H1 (cell line): Measurements from ENCODE around the gene HLA-DMB. TPM values are rescaled to one million over a fixed set of nuclear protein-coding genes. Genes with fewer than 3 reads are reported as not detected.

ENCODE experiments used
- CTCF ChIA-PET: fragments of 300-600 bp; sonication (Branson Sonifier 250); formaldehyde crosslinking; loops from one replicate; lab custom pipeline; 2021; ENCODE audit not compliant: partially characterized antibody; lab: Charles Lee
- POLR2A ChIA-PET: fragments of 300-600 bp; sonication (Branson Sonifier 250); formaldehyde crosslinking; loops from one replicate; lab custom pipeline; 2021; ENCODE audit warnings: inconsistent platforms; ENCODE audit not compliant: partially characterized antibody; lab: Charles Lee
- DNase-seq, 2 experiments: peaks; one replicate each; pipeline versions ENCODE4 v3.0.0 to v3.0.0-alpha.2; 2010 to 2022; ENCODE audit warnings: low spot score in 2 of 2, low read depth in 1 of 2, mixed read lengths in 1 of 2
- FAIRE-seq: peaks from 2 replicates; lab custom pipeline; 2011; peaks lifted over from hg19 to GRCh38; lab: Jason Lieb, UNC
- H2AFZ ChIP-seq: 2 replicates; pipeline ENCODE4 v1.8.1; 2012; ENCODE audit warnings: low read length, inconsistent platforms
- H2AK5ac ChIP-seq: 2 replicates; pipeline ENCODE4 v1.6.1; 2013; ENCODE audit warnings: low read depth, low read length
- H2BK120ac ChIP-seq: replicated peaks from 2 replicates; pipeline ENCODE3; 2013; ENCODE audit warnings: low read depth, low read length, inconsistent platforms
- H2BK12ac ChIP-seq: 2 replicates; pipeline ENCODE4 v1.6.1; 2013; ENCODE audit warnings: low read depth, low read length
- H2BK15ac ChIP-seq: 2 replicates; pipeline ENCODE4 v1.6.1; 2013; ENCODE audit warnings: low read length
- H2BK20ac ChIP-seq: 2 replicates; pipeline ENCODE4 v1.6.1; 2013; ENCODE audit warnings: low read length
- H2BK5ac ChIP-seq: 2 replicates; pipeline ENCODE4 v1.6.1; 2013; ENCODE audit warnings: low read depth, low read length
- H3K14ac ChIP-seq: 2 replicates; pipeline ENCODE4 v1.6.1; 2013; ENCODE audit warnings: inconsistent platforms; ENCODE audit not compliant: insufficient read length
- H3K18ac ChIP-seq: 2 replicates; pipeline ENCODE4 v1.6.1; 2013; ENCODE audit warnings: low read length; ENCODE audit errors: extremely low read depth
- H3K23ac ChIP-seq: 2 replicates; pipeline ENCODE4 v1.6.1; 2013; ENCODE audit warnings: inconsistent platforms; ENCODE audit not compliant: insufficient read length
- H3K23me2 ChIP-seq: 2 replicates; pipeline ENCODE4 v1.6.1; 2013; ENCODE audit warnings: low read depth, low read length
- H3K27ac ChIP-seq: 2 replicates; pipeline ENCODE4 v1.6.1; 2011; ENCODE audit warnings: low read depth, low read length, inconsistent platforms
- H3K27me3 ChIP-seq, 4 experiments: replicated peaks in 1 of 4; 1 replicate in 1 of 4; 2 replicates in 3 of 4; pipeline versions ENCODE4 v1.6.1 to v1.8.1; 2011 to 2013; ENCODE audit warnings: low read length in 3 of 4, mild to moderate bottlenecking in 3 of 4, inconsistent platforms in 2 of 4, mixed read lengths in 2 of 4, moderate library complexity in 1 of 4; ENCODE audit not compliant: control insufficient read depth in 3 of 4, insufficient read depth in 3 of 4; ENCODE audit errors: extremely low read depth in 1 of 4
- H3K36me3 ChIP-seq, 4 experiments: 2 replicates each; pipeline versions ENCODE4 v1.6.1 to v1.8.1; 2011 to 2013; ENCODE audit warnings: mild to moderate bottlenecking in 4 of 4, low read length in 3 of 4, moderate library complexity in 2 of 4, control low read depth in 1 of 4, inconsistent platforms in 1 of 4; ENCODE audit not compliant: insufficient read depth in 4 of 4, control insufficient read depth in 2 of 4
- H3K4ac ChIP-seq: replicated peaks from 2 replicates; pipeline ENCODE3; 2013; ENCODE audit warnings: low read length, low read depth, mixed read lengths, inconsistent platforms; ENCODE audit not compliant: insufficient read length
- H3K4me1 ChIP-seq, 4 experiments: replicated peaks in 1 of 4; 1 replicate in 1 of 4; 2 replicates in 3 of 4; pipeline versions ENCODE4 v1.6.1 to v1.8.1; 2011 to 2013; ENCODE audit warnings: low read length in 3 of 4, inconsistent platforms in 2 of 4, mixed read lengths in 1 of 4; ENCODE audit not compliant: insufficient read depth in 4 of 4, control insufficient read depth in 3 of 4
- H3K4me2 ChIP-seq, 2 experiments: 2 replicates each; pipeline versions ENCODE4 v1.6.1 to v1.8.1; 2011 to 2013; ENCODE audit warnings: low read depth in 2 of 2, low read length in 2 of 2, control low read depth in 1 of 2, inconsistent platforms in 1 of 2, mild to moderate bottlenecking in 1 of 2; ENCODE audit not compliant: insufficient read depth in 1 of 2
- H3K4me3 ChIP-seq, 4 experiments: fragments of 200-600, 300-600 bp in 1 of 4; sonication (generic), shearing (Covaris generic), sonication (Bioruptor Twin) in 1 of 4; 2 replicates each; pipeline versions ENCODE4 v1.5.1 to v1.8.1; 2011 to 2016; ENCODE audit warnings: low read length in 4 of 4, low read depth in 3 of 4, control low read depth in 2 of 4, inconsistent platforms in 2 of 4, mild to moderate bottlenecking in 2 of 4, mixed read lengths in 1 of 4, moderate library complexity in 1 of 4; ENCODE audit not compliant: insufficient read depth in 2 of 4; ENCODE audit errors: extremely low read depth in 1 of 4
- H3K56ac ChIP-seq: replicated peaks from 2 replicates; pipeline ENCODE3; 2013; ENCODE audit warnings: low read depth, mild to moderate bottlenecking, mixed read lengths, low read length, inconsistent platforms; ENCODE audit not compliant: insufficient read length
- H3K79me1 ChIP-seq: 2 replicates; pipeline ENCODE4 v1.6.1; 2013; ENCODE audit warnings: low read depth, low read length, control low read depth
- H3K79me2 ChIP-seq, 2 experiments: 2 replicates each; pipeline versions ENCODE4 v1.6.1 to v1.8.1; 2012 to 2013; ENCODE audit warnings: low read length in 2 of 2, mild to moderate bottlenecking in 2 of 2, inconsistent platforms in 1 of 2; ENCODE audit not compliant: insufficient read depth in 2 of 2, control insufficient read depth in 1 of 2
- H3K9ac ChIP-seq, 4 experiments: replicated peaks in 1 of 4; 1 replicate in 1 of 4; 2 replicates in 3 of 4; pipeline versions ENCODE4 v1.6.1 to v1.8.1; 2011 to 2013; ENCODE audit warnings: low read depth in 3 of 4, low read length in 3 of 4, control low read depth in 2 of 4, mild to moderate bottlenecking in 2 of 4, moderate library complexity in 2 of 4, inconsistent platforms in 1 of 4; ENCODE audit errors: extremely low read depth in 1 of 4
- H3K9me3 ChIP-seq, 2 experiments: 2 replicates each; pipeline versions ENCODE4 v1.6.1 to v1.8.1; 2012 to 2013; ENCODE audit warnings: mild to moderate bottlenecking in 2 of 2, moderate library complexity in 2 of 2, control low read depth in 1 of 2, inconsistent platforms in 1 of 2, low read depth in 1 of 2, low read length in 1 of 2, mixed read lengths in 1 of 2; ENCODE audit not compliant: insufficient read depth in 2 of 2
- H4K20me1 ChIP-seq, 2 experiments: replicated peaks in 1 of 2; 2 replicates each; pipeline versions ENCODE3 to v1.8.1; 2011 to 2013; ENCODE audit warnings: inconsistent platforms in 2 of 2, low read length in 2 of 2, mild to moderate bottlenecking in 1 of 2; ENCODE audit not compliant: insufficient read depth in 2 of 2, control insufficient read depth in 1 of 2
- H4K5ac ChIP-seq: 2 replicates; pipeline ENCODE4 v1.6.1; 2013; ENCODE audit warnings: low read length, low read depth, mixed read lengths, inconsistent platforms; ENCODE audit not compliant: insufficient read length
- H4K8ac ChIP-seq: 2 replicates; pipeline ENCODE4 v1.8.0; 2013; ENCODE audit warnings: mild to moderate bottlenecking, moderate library complexity, low read length, inconsistent platforms; ENCODE audit not compliant: insufficient read depth; ENCODE audit errors: extremely low read depth
- H4K91ac ChIP-seq: replicated peaks from 2 replicates; pipeline ENCODE3; 2013; ENCODE audit warnings: low read length, mixed read lengths, inconsistent platforms; ENCODE audit not compliant: insufficient read length
- CEBPB ChIP-seq: IDR thresholded peaks from 2 replicates; pipeline ENCODE4 v1.6.1; 2012; ENCODE audit warnings: low read depth, low read length
- CHD2 ChIP-seq: IDR thresholded peaks from 2 replicates; pipeline ENCODE4 v1.6.1; 2012; ENCODE audit warnings: low read length, improper control_type of control experiment
- EP300 ChIP-seq, 2 experiments: IDR thresholded peaks; 1 replicate in 1 of 2; 2 replicates in 1 of 2; pipeline ENCODE4 v1.6.1; 2011 to 2012; ENCODE audit warnings: low read depth in 2 of 2, low read length in 2 of 2, mild to moderate bottlenecking in 2 of 2, borderline replicate concordance in 1 of 2, inconsistent platforms in 1 of 2, moderate library complexity in 1 of 2
- EZH2 ChIP-seq: fragments of 200-600 bp; sonication (generic); IDR thresholded peaks from 2 replicates; pipeline ENCODE4 v1.7.1; 2012; ENCODE audit warnings: low read depth, mild to moderate bottlenecking, moderate library complexity, low read length, inconsistent platforms; ENCODE audit not compliant: severe bottlenecking
- JUN ChIP-seq: IDR thresholded peaks from 2 replicates; pipeline ENCODE4 v1.6.1; 2011; ENCODE audit warnings: low read depth, mild to moderate bottlenecking, improper control_type of control experiment, low read length
- POU5F1 ChIP-seq: IDR thresholded peaks from 2 replicates; pipeline ENCODE4 v1.6.1; 2011; ENCODE audit warnings: low read depth, mild to moderate bottlenecking, low read length, moderate library complexity
- SAP30 ChIP-seq: fragments of 300-600 bp; sonication (generic); IDR thresholded peaks from 2 replicates; pipeline ENCODE4 v1.7.1; 2012; ENCODE audit warnings: low read length, moderate library complexity, mild to moderate bottlenecking, inconsistent platforms; ENCODE audit not compliant: insufficient read depth, insufficient replicate concordance
- TAF1 ChIP-seq: IDR thresholded peaks from 2 replicates; pipeline ENCODE4 v1.6.1; 2011; ENCODE audit warnings: mild to moderate bottlenecking, low read depth, low read length
- YY1 ChIP-seq: IDR thresholded peaks from 2 replicates; pipeline ENCODE4 v1.6.1; 2011; ENCODE audit warnings: low read depth, mild to moderate bottlenecking, low read length
- WGBS, 2 experiments: shearing (Covaris generic) in 1 of 2; methylation state at CpG; one replicate each; pipeline versions ENCODE4 v1.1.6 to v1.1.7; 2013 to 2015; ENCODE audit warnings: low lambda C conversion rate in 2 of 2, mixed read lengths in 2 of 2, inconsistent platforms in 1 of 2, low coverage in 1 of 2, missing lambda C conversion rate in 1 of 2; ENCODE audit not compliant: insufficient replicate concordance in 2 of 2, insufficient coverage in 1 of 2, insufficient read length in 1 of 2; ENCODE audit errors: extremely low coverage in 1 of 2, missing lambda C conversion rate in 1 of 2; 5-methylcytosine and 5-hydroxymethylcytosine counted together
- polyA plus RNA-seq, 7 experiments: library from polyadenylated mRNA; depleted of rRNA in 3 of 7; stranded (reverse) in 5 of 7; unstranded in 2 of 7; fragments of >200 nt in 5 of 7; fragments of 200-250 nt in 2 of 7; gene quantifications; 1 replicate in 5 of 7; 2 replicates in 1 of 7; 4 replicates in 1 of 7; pipeline versions ENCODE4 v1.2.1 to v1.2.3, GENCODE V29; 2011 to 2013; ENCODE audit warnings: missing spikeins in 2 of 7, mixed read lengths in 2 of 7
- total RNA-seq: library from RNA; stranded (reverse); fragmentation: NEBNext Ultra II Directional; extraction: Animal tissue kit (Norgen Biotek cat#: 25700); gene quantifications from 2 replicates; pipeline ENCODE4 v1.2.1, GENCODE V29; 2021
- TF ChIP-seq, protein P1 (sequence below), 3 experiments: IDR thresholded peaks; 1 replicate in 2 of 3; 2 replicates in 1 of 3; pipeline versions ENCODE4 v1.5.1 to v1.6.1; 2011; ENCODE audit warnings: low read length in 3 of 3, mild to moderate bottlenecking in 3 of 3, inconsistent platforms in 2 of 3, low read depth in 1 of 3, moderate library complexity in 1 of 3; ENCODE audit not compliant: insufficient read depth in 1 of 3; ENCODE audit errors: control extremely low read depth in 1 of 3

Gene HLA-DMB
- total and polyA plus RNA-seq, 2 of the 8 experiments (the other 6 are each of a cell fraction or from before 2014, with no cell fraction given) = 2.7 to 4.7 TPM

DNA sequence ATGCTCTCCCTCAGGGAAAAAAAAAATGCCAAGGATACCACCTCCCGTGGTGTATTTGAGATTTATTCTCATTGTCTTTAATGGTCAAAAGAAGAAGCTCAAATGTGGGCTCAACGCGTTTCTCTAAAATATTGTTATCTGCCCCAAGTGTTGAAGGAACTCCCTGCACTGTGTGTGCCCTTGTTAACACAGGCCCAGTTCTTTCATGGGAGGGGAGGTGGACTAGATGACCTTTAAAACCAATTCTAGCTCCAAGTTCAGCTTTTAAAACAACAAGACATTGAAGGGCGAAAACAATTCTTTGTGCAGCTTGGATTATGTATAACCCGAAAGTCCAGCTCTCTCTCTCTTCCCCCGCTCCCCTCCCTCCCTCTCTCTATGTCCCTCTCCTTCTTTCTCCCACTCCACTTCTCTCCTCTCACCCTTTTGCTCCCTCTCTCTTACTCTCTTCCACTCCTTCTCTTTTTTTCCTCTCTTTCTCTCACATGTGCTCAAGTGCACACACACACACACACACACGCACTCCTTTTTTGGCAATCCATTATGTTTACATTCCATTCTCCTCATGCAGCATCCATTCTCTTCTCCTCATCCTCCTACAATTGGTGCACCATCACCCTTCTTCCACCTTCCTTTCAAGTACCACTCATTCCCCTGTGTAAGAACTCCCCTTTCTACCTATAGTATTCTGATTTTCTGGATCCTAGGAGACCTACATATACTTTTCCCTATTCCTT is 8.5 kb downstream of the HLA-DMB start:
- Histone ChIP-seq H3K56ac (peak overlapping the region; percentile 56), H3K4me2 (no peak overlapping the region), H4K8ac (no peak overlapping the region), H3K79me1 (no peaks in the 10 kb centered on the region), H2BK15ac (no peak overlapping the region), H3K9ac (no peak overlapping the region), H2AK5ac (no peak overlapping the region), H3K23ac (no peak overlapping the region), H3K36me3 (no peaks in the 10 kb centered on the region), H3K4me3 (no peak overlapping the region), H2BK20ac (no peak overlapping the region), H3K4ac (no peak overlapping the region), H3K79me2 (no peaks in the 10 kb centered on the region), H3K27ac (no peak overlapping the region), H2AFZ (no peak overlapping the region), H4K20me1 (no peaks in the 10 kb centered on the region), H3K18ac (no peak overlapping the region), H3K14ac (no peak overlapping the region), H3K9me3 (no peaks in the 10 kb centered on the region; a peak in 1 of 4 replicates), H2BK12ac (no peak overlapping the region), H3K4me1 (no peaks in the 10 kb centered on the region), H3K23me2 (no peaks in the 10 kb centered on the region), H4K5ac (no peak overlapping the region), H4K91ac (no peak overlapping the region), H2BK120ac (no peak overlapping the region), H2BK5ac (no peak overlapping the region), H3K27me3 (no peaks in the 10 kb centered on the region)
- 87% methylated on average over 7 of the region's 7 CpGs; no CpG with 5 or more reads in 1 of the 2 experiments for WGBS, 2 experiments
- POLR2A ChIA-PET = interaction anchor here (0.6 to 4.7 kb wide), 5 partner anchors 8 to 51 kb away, joined by 3 to 37 read pairs (median 3); no protein-coding TSS in a partner anchor
- CTCF ChIA-PET = interaction anchor here (0.6 to 9.7 kb wide), 23 partner anchors 10 to 600 kb away, joined by 3 to 160 read pairs (median 6); partner anchors contain the start of genes BRD2, HLA-DMA, HLA-DMB and TAP2
- FAIRE-seq (no peak), DNase-seq (no peak)
- TF ChIP-seq CEBPB (no peak), EP300 (IDR thresholded peaks at IDR 0.05; ENCODE audit: borderline replicate concordance in 1 of 2, low read depth in 2 of 2, low read length in 2 of 2) (no peak), EZH2 (no peak), JUN (no peak), YY1 (no peak), SAP30 (no peak), CHD2 (no peak), POU5F1 (no peak), TAF1 (no peak)
- TF ChIP-seq, protein P1, sequence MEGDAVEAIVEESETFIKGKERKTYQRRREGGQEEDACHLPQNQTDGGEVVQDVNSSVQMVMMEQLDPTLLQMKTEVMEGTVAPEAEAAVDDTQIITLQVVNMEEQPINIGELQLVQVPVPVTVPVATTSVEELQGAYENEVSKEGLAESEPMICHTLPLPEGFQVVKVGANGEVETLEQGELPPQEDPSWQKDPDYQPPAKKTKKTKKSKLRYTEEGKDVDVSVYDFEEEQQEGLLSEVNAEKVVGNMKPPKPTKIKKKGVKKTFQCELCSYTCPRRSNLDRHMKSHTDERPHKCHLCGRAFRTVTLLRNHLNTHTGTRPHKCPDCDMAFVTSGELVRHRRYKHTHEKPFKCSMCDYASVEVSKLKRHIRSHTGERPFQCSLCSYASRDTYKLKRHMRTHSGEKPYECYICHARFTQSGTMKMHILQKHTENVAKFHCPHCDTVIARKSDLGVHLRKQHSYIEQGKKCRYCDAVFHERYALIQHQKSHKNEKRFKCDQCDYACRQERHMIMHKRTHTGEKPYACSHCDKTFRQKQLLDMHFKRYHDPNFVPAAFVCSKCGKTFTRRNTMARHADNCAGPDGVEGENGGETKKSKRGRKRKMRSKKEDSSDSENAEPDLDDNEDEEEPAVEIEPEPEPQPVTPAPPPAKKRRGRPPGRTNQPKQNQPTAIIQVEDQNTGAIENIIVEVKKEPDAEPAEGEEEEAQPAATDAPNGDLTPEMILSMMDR (IDR thresholded peaks at IDR 0.05; ENCODE audit: control extremely low read depth in 1 of 3, insufficient read depth in 1 of 3, low read depth in 1 of 3, low read length in 3 of 3) = no peak
